ACC112 (cell line): ENCODE results near the gene MSX1.

ENCODE experiments used
- H2AFZ ChIP-seq: fragments of 200-600 bp; sonication (generic); one replicate; pipeline ENCODE4 v1.6.0; 2017; ENCODE audit warnings: antibody characterized with exemption, low read length; ENCODE audit not compliant: unreplicated experiment
- H3K27ac ChIP-seq: fragments of 200-600 bp; sonication (generic); 2 replicates; pipeline ENCODE4 v1.5.1; 2014; ENCODE audit warnings: low read depth, mild to moderate bottlenecking, antibody characterized with exemption, low read length, moderate library complexity
- H3K27me3 ChIP-seq: fragments of 200-600 bp; sonication (generic); 2 replicates; pipeline ENCODE4 v1.6.1; 2014; ENCODE audit warnings: mild to moderate bottlenecking, antibody characterized with exemption, low read length, moderate library complexity, mixed read lengths; ENCODE audit not compliant: insufficient read depth
- H3K36me3 ChIP-seq: fragments of 200-600 bp; sonication (generic); 2 replicates; pipeline ENCODE4 v1.6.1; 2016; ENCODE audit warnings: mild to moderate bottlenecking, antibody characterized with exemption, low read length, moderate library complexity, mixed read lengths; ENCODE audit not compliant: insufficient read depth
- H3K4me1 ChIP-seq: fragments of 200-600 bp; sonication (generic); one replicate; pipeline ENCODE4 v1.6.1; 2016; ENCODE audit warnings: low read length, mixed read lengths; ENCODE audit not compliant: insufficient read depth, unreplicated experiment, control insufficient read depth
- H3K4me3 ChIP-seq: fragments of 200-600 bp; sonication (generic); 2 replicates; pipeline ENCODE4 v1.5.1; 2014; ENCODE audit warnings: mild to moderate bottlenecking, low read depth, low read length
- H3K79me2 ChIP-seq: fragments of 200-600 bp; sonication (generic); one replicate; pipeline ENCODE4 v1.6.0; 2016; ENCODE audit warnings: low read length; ENCODE audit not compliant: control insufficient read depth, unreplicated experiment, insufficient read depth

Gene MSX1

GRCh38 chr4:4823621-4824162 is 35.8 kb upstream of the MSX1 start:
- Histone ChIP-seq H3K79me2 (no peaks in the 10 kb centered on the region), H3K36me3 (no peaks in the 10 kb centered on the region), H2AFZ (no peak overlapping the region), H3K4me3 (no peak overlapping the region), H3K4me1 (no peaks in the 10 kb centered on the region), H3K27ac (no peak overlapping the region), H3K27me3 (peaks cover 19% of the 10 kb centered on the region)

- no peak overlapping the region for H3K4me3 ChIP-seq
These were observed 35.2 kb upstream of the MSX1 start for GRCh38 chr4:4824232-4824631.

GRCh38 chr4:4825431-4825830 is 34.0 kb upstream of the MSX1 start:
- H3K4me1 ChIP-seq = no peaks in the 10 kb centered on the region
- no peaks in the 10 kb centered on the region for H3K36me3 ChIP-seq
- no peak overlapping the region for H3K4me3 ChIP-seq
- no peaks in the 10 kb centered on the region for H3K79me2 ChIP-seq
- H2AFZ ChIP-seq = no peak overlapping the region
- no peak overlapping the region for H3K27ac ChIP-seq
- peaks cover 8% of the 10 kb centered on the region; the same call in 1 of the 2 replicates for H3K27me3 ChIP-seq

More at GRCh38 chr4:4824232-4824631, 35.2 kb upstream of the MSX1 start:
- no peaks in the 10 kb centered on the region for H3K4me1 ChIP-seq
- no peaks in the 10 kb centered on the region for H3K36me3 ChIP-seq
- H3K27me3 ChIP-seq = peaks cover 14% of the 10 kb centered on the region; the same call in 1 of the 2 replicates
- no peaks in the 10 kb centered on the region for H3K79me2 ChIP-seq
- H2AFZ ChIP-seq = no peak overlapping the region
- H3K27ac ChIP-seq = no peak overlapping the region

GRCh38 chr4:4829837-4830236 is 29.6 kb upstream of the MSX1 start:
- peaks cover 8% of the 10 kb centered on the region; the same call in 1 of the 2 replicates for H3K27me3 ChIP-seq
- H3K4me3 ChIP-seq = no peak overlapping the region
- H3K36me3 ChIP-seq = no peaks in the 10 kb centered on the region
- no peak overlapping the region for H2AFZ ChIP-seq
- no peaks in the 10 kb centered on the region for H3K79me2 ChIP-seq
- no peak overlapping the region for H3K27ac ChIP-seq
- H3K4me1 ChIP-seq = no peaks in the 10 kb centered on the region

GRCh38 chr4:4831266-4831665 is 28.2 kb upstream of the MSX1 start:
- Histone ChIP-seq H3K36me3 (no peaks in the 10 kb centered on the region), H3K27me3 (peaks cover 3% of the 10 kb centered on the region; the same call in 1 of the 2 replicates), H3K4me1 (no peaks in the 10 kb centered on the region), H3K4me3 (no peak overlapping the region), H3K79me2 (no peaks in the 10 kb centered on the region), H3K27ac (no peak overlapping the region), H2AFZ (no peak overlapping the region)

GRCh38 chr4:4831825-4832224 is 27.6 kb upstream of the MSX1 start:
- H3K79me2 ChIP-seq = no peaks in the 10 kb centered on the region
- H3K36me3 ChIP-seq = no peaks in the 10 kb centered on the region
- no peak overlapping the region for H3K4me3 ChIP-seq
- no peak overlapping the region for H2AFZ ChIP-seq
- no peak overlapping the region for H3K27ac ChIP-seq
- H3K4me1 ChIP-seq = no peaks in the 10 kb centered on the region
- H3K27me3 ChIP-seq = peaks cover 3% of the 10 kb centered on the region; the same call in 1 of the 2 replicates

- Histone ChIP-seq H3K79me2 (no peaks in the 10 kb centered on the region), H2AFZ (no peak overlapping the region), H3K4me3 (no peak overlapping the region), H3K27me3 (no peaks in the 10 kb centered on the region), H3K36me3 (no peaks in the 10 kb centered on the region), H3K4me1 (peaks cover 11% of the 10 kb centered on the region), H3K27ac (no peak overlapping the region)
These were observed 23.4 kb upstream of the MSX1 start for GRCh38 chr4:4836044-4836443.

- Histone ChIP-seq H3K4me1 (peaks cover 11% of the 10 kb centered on the region), H3K27me3 (no peaks in the 10 kb centered on the region), H3K79me2 (no peaks in the 10 kb centered on the region), H3K4me3 (no peak overlapping the region), H3K27ac (no peak overlapping the region), H3K36me3 (no peaks in the 10 kb centered on the region), H2AFZ (no peak overlapping the region)
These were observed 22.1 kb upstream of the MSX1 start for GRCh38 chr4:4837316-4837715.

- Histone ChIP-seq H3K27ac (no peak overlapping the region), H3K79me2 (no peaks in the 10 kb centered on the region), H3K4me3 (no peak overlapping the region), H2AFZ (no peak overlapping the region), H3K36me3 (no peaks in the 10 kb centered on the region), H3K4me1 (peaks cover 11% of the 10 kb centered on the region), H3K27me3 (no peaks in the 10 kb centered on the region)
These were observed 21.2 kb upstream of the MSX1 start for GRCh38 chr4:4838051-4838935.

- Histone ChIP-seq H2AFZ (no peak overlapping the region), H3K36me3 (no peaks in the 10 kb centered on the region), H3K4me3 (no peak overlapping the region), H3K79me2 (no peaks in the 10 kb centered on the region), H3K27ac (no peak overlapping the region), H3K27me3 (no peaks in the 10 kb centered on the region), H3K4me1 (peaks cover 11% of the 10 kb centered on the region)
These were observed 20.3 kb upstream of the MSX1 start for GRCh38 chr4:4838936-4839810.
